ENCODE results near the gene CHD8.
"Not testable (repeated sequence)": the region's sequence is repeated elsewhere in the genome, so short reads cannot be mapped to it uniquely, and the experiment has no call there.

Gene CHD8

DNA sequence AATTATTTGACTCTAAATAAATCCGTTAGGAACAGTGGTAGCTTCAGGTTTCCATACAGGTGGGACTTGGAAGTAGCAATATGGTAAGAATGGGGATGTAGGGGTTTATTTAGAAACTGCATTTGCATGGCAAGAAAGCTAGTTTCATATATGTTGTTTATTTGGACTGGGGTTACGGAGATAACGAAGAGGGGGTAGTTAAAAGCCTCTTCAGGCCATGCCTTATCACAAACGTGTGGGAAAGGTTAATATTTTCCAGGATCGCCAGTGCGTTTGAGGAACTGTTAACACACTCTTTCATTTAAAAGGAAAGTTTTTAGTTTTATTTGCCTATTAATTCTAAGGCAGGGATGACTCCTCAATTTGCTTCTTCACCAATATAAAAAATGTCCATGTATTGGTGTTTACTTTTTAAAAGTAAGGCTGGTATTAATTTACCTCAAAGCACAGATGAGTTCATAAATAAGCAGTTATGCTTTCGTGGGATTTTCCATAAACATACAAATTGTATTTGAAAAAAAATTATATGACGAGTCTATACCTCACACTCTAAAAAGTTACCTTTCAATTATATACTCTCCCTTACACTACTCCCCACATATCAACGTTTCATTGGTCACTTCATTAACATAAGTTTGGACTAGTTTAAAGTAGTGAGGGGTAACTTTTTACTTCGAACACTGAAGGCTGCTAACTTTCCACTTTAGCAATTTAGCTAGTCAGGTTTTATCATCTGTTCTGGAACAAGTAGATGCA, 20.0 kb upstream of the CHD8 start:
- no peaks in the 10 kb centered on the region for H3K9me3 ChIP-seq
- H3K36me3 ChIP-seq, result peaks cover 16% of the 10 kb centered on the region
- peak overlapping the region; percentile 81 to 86 for H3K4me3 ChIP-seq (ENCODE audit: low read depth in 1 of 2, low read length in 1 of 2)
- TF ChIP-seq, protein P1, sequence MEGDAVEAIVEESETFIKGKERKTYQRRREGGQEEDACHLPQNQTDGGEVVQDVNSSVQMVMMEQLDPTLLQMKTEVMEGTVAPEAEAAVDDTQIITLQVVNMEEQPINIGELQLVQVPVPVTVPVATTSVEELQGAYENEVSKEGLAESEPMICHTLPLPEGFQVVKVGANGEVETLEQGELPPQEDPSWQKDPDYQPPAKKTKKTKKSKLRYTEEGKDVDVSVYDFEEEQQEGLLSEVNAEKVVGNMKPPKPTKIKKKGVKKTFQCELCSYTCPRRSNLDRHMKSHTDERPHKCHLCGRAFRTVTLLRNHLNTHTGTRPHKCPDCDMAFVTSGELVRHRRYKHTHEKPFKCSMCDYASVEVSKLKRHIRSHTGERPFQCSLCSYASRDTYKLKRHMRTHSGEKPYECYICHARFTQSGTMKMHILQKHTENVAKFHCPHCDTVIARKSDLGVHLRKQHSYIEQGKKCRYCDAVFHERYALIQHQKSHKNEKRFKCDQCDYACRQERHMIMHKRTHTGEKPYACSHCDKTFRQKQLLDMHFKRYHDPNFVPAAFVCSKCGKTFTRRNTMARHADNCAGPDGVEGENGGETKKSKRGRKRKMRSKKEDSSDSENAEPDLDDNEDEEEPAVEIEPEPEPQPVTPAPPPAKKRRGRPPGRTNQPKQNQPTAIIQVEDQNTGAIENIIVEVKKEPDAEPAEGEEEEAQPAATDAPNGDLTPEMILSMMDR (IDR thresholded peaks at IDR 0.05), result no peak
- H3K27ac ChIP-seq, result peak overlapping the region; percentile 90
- peaks cover 18 to 20% of the 10 kb centered on the region in 2 experiments for H3K4me1 ChIP-seq (ENCODE audit: control insufficient read depth in 1 of 2, insufficient read depth in 1 of 2, low read depth in 1 of 2, low read length in 1 of 2)
- H3K27me3 ChIP-seq, result no peaks in the 10 kb centered on the region

GRCh38 chr14:21467616-21468015, 11.7 kb upstream of the CHD8 start:
- H3K4me1 ChIP-seq (ENCODE audit: control insufficient read depth in 1 of 2, insufficient read depth in 1 of 2, low read depth in 1 of 2, low read length in 1 of 2), result no peaks in the 10 kb centered on the region
- TF ChIP-seq, protein P1 (IDR thresholded peaks at IDR 0.05), result no peak
- H3K4me3 ChIP-seq (ENCODE audit: low read depth in 1 of 2, low read length in 1 of 2), result no peak overlapping the region
- no peaks in the 10 kb centered on the region for H3K9me3 ChIP-seq
- H3K27me3 ChIP-seq, result no peaks in the 10 kb centered on the region
- H3K27ac ChIP-seq, result no peak overlapping the region
- H3K36me3 ChIP-seq, result peaks cover 29% of the 10 kb centered on the region

DNA sequence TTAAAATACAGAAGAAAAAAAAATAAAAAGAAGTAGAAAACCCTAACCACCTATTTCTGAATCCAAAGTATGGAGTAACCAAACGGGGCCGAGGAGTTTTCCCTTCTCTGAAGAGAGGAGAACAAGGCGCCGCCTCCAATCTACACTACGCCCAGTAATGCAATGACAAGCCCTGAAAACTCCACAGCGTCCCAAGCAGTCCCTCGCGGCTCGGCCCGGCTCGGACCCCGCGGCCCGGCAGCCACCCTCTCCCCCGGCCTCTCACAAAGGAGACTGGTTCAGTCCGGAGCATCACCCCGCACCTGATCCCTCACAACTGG, 371 bp downstream of the CHD8 start:
- peaks cover 15 to 22% of the 10 kb centered on the region in 2 experiments for H3K4me1 ChIP-seq (ENCODE audit: control insufficient read depth in 1 of 2, insufficient read depth in 1 of 2, low read depth in 1 of 2, low read length in 1 of 2)
- no peaks in the 10 kb centered on the region for H3K27me3 ChIP-seq
- H3K36me3 ChIP-seq, result peaks cover 7% of the 10 kb centered on the region
- no peaks in the 10 kb centered on the region for H3K9me3 ChIP-seq
- H3K27ac ChIP-seq, result peak overlapping the region; percentile 91
- TF ChIP-seq, protein P1 (IDR thresholded peaks at IDR 0.05), result no peak
- peak overlapping the region; percentile 89 to 91 for H3K4me3 ChIP-seq (ENCODE audit: low read depth in 1 of 2, low read length in 1 of 2)

GRCh38 chr14:21454843-21455544, 929 bp downstream of the CHD8 start:
- Histone ChIP-seq H3K36me3 (peaks cover 4% of the 10 kb centered on the region), H3K27ac (peak overlapping the region; percentile 91), H3K9me3 (no peaks in the 10 kb centered on the region), H3K27me3 (no peaks in the 10 kb centered on the region), H3K4me1 (ENCODE audit: control insufficient read depth in 1 of 2, insufficient read depth in 1 of 2, low read depth in 1 of 2, low read length in 1 of 2) (peaks cover 15 to 22% of the 10 kb centered on the region in 2 experiments), H3K4me3 (ENCODE audit: low read depth in 1 of 2, low read length in 1 of 2) (peak overlapping the region; percentile 89 to 91)
- TF ChIP-seq, protein P1 (IDR thresholded peaks at IDR 0.05), result no peak

GRCh38 chr14:21449899-21450216, 6.1 kb downstream of the CHD8 start:
- H3K27me3 ChIP-seq, result no peaks in the 10 kb centered on the region
- H3K9me3 ChIP-seq, result no peaks in the 10 kb centered on the region
- peaks cover 2 to 6% of the 10 kb centered on the region in 2 experiments for H3K4me1 ChIP-seq (ENCODE audit: control insufficient read depth in 1 of 2, insufficient read depth in 1 of 2, low read depth in 1 of 2, low read length in 1 of 2)
- no peak overlapping the region for H3K27ac ChIP-seq
- no peaks in the 10 kb centered on the region for H3K36me3 ChIP-seq
- no peak overlapping the region for H3K4me3 ChIP-seq (ENCODE audit: low read depth in 1 of 2, low read length in 1 of 2)
- TF ChIP-seq, protein P1 (IDR thresholded peaks at IDR 0.05), result no peak

DNA sequence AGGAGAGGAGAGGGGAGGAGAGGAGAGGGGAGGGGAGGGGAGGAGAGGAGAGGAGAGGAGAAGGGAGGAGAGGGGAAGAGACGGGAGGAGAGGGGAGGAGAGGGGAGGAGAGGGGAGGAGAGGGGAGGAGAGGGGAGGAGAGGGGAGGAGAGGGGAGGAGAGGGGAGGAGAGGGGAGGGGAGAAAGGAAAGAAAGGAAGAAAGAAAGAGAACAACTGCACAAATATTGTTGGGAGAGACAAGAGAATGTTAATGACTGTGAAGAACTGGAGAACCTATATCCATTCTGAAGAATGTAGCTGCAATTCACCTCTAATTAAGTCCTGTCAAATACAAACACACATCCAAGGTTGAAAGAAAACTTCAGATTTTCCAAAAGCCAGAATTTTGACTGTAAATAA, 13.3 kb downstream of the CHD8 start:
- not testable (repeated sequence) for H3K9me3 ChIP-seq; H3K4me1 ChIP-seq (ENCODE audit: control insufficient read depth in 1 of 2, insufficient read depth in 1 of 2, low read depth in 1 of 2, low read length in 1 of 2); H3K36me3 ChIP-seq; H3K4me3 ChIP-seq (ENCODE audit: low read depth in 1 of 2, low read length in 1 of 2); H3K27me3 ChIP-seq; H3K27ac ChIP-seq

Measured in neutrophil (primary cell).